ENCODE results near the gene SDR9C7.

SDR9C7 gene

GRCh38 chr12:56931474-56931978 lies 2.7 kb downstream of the SDR9C7 start:
- H3K4me2 ChIP-seq (ENCODE audit: insufficient read depth, low read length, poor library complexity, severe bottlenecking) = no peak overlapping the region
- H3K9ac ChIP-seq (ENCODE audit: low read depth, low read length, poor library complexity) = no peak overlapping the region
- no peak overlapping the region for H2BK15ac ChIP-seq (ENCODE audit: low read length)
- no peak overlapping the region for H3K27ac ChIP-seq (replicated peaks; ENCODE audit: low read length)
- H3K36me3 ChIP-seq (replicated peaks in 1 of 2; ENCODE audit: control insufficient read depth in 2 of 2, insufficient read depth in 2 of 2, low read length in 2 of 2) = no peaks in the 10 kb centered on the region
- no CpG with 5 or more reads among the region's 2 CpGs for WGBS, 2 donors (ENCODE audit: extremely low coverage in 2 of 2, insufficient read length in 2 of 2, insufficient replicate concordance in 1 of 2)
- no peak overlapping the region for H3K14ac ChIP-seq (ENCODE audit: low read length)
- no peak overlapping the region for H3K23ac ChIP-seq (ENCODE audit: low read depth, low read length, poor library complexity)
- peak overlapping the region; percentile 55 for H3K18ac ChIP-seq (ENCODE audit: low read length)
- no peaks in the 10 kb centered on the region for H3K9me3 ChIP-seq (replicated peaks in 1 of 2; ENCODE audit: control insufficient read depth in 2 of 2, insufficient read depth in 1 of 2, low read depth in 1 of 2, low read length in 2 of 2)
- H3K79me1 ChIP-seq (ENCODE audit: low read depth, low read length) = no peaks in the 10 kb centered on the region
- H4K8ac ChIP-seq (ENCODE audit: low read depth, low read length) = no peak overlapping the region
- H2BK120ac ChIP-seq (ENCODE audit: low read depth, low read length) = no peak overlapping the region
- H3K27me3 ChIP-seq (ENCODE audit: control insufficient read depth in 3 of 3, insufficient read depth in 3 of 3, low read depth in 1 of 3, low read length in 3 of 3) = peaks cover 0 to 18% (median 0%) of the 10 kb centered on the region in 3 experiments
- no peak overlapping the region for H2BK12ac ChIP-seq (ENCODE audit: low read length)
- peak overlapping the region; percentile 86 for H2AFZ ChIP-seq (ENCODE audit: low read length)
- H3K4me1 ChIP-seq (ENCODE audit: control insufficient read depth in 2 of 2, insufficient read depth in 1 of 2, low read depth in 1 of 2, low read length in 2 of 2) = peaks cover 2 to 8% of the 10 kb centered on the region in 2 donors
- H2BK5ac ChIP-seq (ENCODE audit: low read length) = no peak overlapping the region
- H3K4ac ChIP-seq (ENCODE audit: low read length) = no peak overlapping the region
- H3K4me3 ChIP-seq (ENCODE audit: low read length in 2 of 2) = no peak overlapping the region
- no peak for DNase-seq (ENCODE audit: low spot score)
- H4K91ac ChIP-seq (ENCODE audit: low read depth, low read length, poor library complexity) = no peak overlapping the region
- no peak overlapping the region for H2AK5ac ChIP-seq (ENCODE audit: low read depth, low read length)

GRCh38 chr12:56930241-56930640 lies 4.0 kb downstream of the SDR9C7 start:
- Histone ChIP-seq H2BK12ac (ENCODE audit: low read length) (no peak overlapping the region), H3K9ac (ENCODE audit: low read depth, low read length, poor library complexity) (no peak overlapping the region), H2AK5ac (ENCODE audit: low read depth, low read length) (no peak overlapping the region), H2BK5ac (ENCODE audit: low read length) (no peak overlapping the region), H3K14ac (ENCODE audit: low read length) (no peak overlapping the region), H3K18ac (ENCODE audit: low read length) (no peak overlapping the region), H3K4me3 (ENCODE audit: low read length in 2 of 2) (no peak overlapping the region), H3K27me3 (ENCODE audit: control insufficient read depth in 3 of 3, insufficient read depth in 3 of 3, low read depth in 1 of 3, low read length in 3 of 3) (peaks cover 0 to 17% (median 0%) of the 10 kb centered on the region in 3 experiments), H3K4ac (ENCODE audit: low read length) (no peak overlapping the region), H3K23ac (ENCODE audit: low read depth, low read length, poor library complexity) (no peak overlapping the region), H4K91ac (ENCODE audit: low read depth, low read length, poor library complexity) (no peak overlapping the region), H2AFZ (ENCODE audit: low read length) (no peak overlapping the region), H3K27ac (replicated peaks; ENCODE audit: low read length) (no peak overlapping the region), H3K9me3 (replicated peaks in 1 of 2; ENCODE audit: control insufficient read depth in 2 of 2, insufficient read depth in 1 of 2, low read depth in 1 of 2, low read length in 2 of 2) (no peaks in the 10 kb centered on the region), H3K79me1 (ENCODE audit: low read depth, low read length) (no peaks in the 10 kb centered on the region), H3K4me1 (ENCODE audit: control insufficient read depth in 2 of 2, insufficient read depth in 1 of 2, low read depth in 1 of 2, low read length in 2 of 2) (peaks cover 2 to 8% of the 10 kb centered on the region in 2 donors), H2BK120ac (ENCODE audit: low read depth, low read length) (no peak overlapping the region), H4K8ac (ENCODE audit: low read depth, low read length) (no peak overlapping the region), H3K4me2 (ENCODE audit: insufficient read depth, low read length, poor library complexity, severe bottlenecking) (no peak overlapping the region), H2BK15ac (ENCODE audit: low read length) (no peak overlapping the region), H3K36me3 (replicated peaks in 1 of 2; ENCODE audit: control insufficient read depth in 2 of 2, insufficient read depth in 2 of 2, low read length in 2 of 2) (no peaks in the 10 kb centered on the region)
- DNase-seq (ENCODE audit: low spot score) = no peak
- no CpG with 5 or more reads among the region's 8 CpGs for WGBS, 2 donors (ENCODE audit: extremely low coverage in 2 of 2, insufficient read length in 2 of 2, insufficient replicate concordance in 1 of 2)

DNA sequence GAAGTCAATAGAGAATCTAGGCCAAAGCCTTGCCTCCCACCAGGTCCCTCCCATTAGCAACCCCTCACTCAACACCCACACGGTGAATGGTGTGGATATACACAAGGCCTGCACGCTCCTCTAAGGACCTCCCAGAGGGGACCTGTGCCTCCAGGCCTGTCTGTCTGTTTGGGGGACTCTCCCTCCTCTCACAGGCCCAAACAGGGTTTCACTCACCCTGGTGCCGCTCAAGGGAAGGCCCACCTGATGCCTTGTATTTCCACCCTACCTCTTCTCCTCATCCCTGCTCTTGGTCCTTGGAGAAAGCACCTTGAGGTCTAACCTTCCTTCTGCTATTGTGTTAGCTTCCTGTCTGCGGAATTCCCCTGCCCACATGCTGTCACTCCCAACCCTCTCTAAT lies 4.4 kb downstream of the SDR9C7 start:
- no peak for DNase-seq (ENCODE audit: low spot score)

GRCh38 chr12:56928262-56928661 lies 5.9 kb downstream of the SDR9C7 start:
- H3K23ac ChIP-seq (ENCODE audit: low read depth, low read length, poor library complexity) = no peak overlapping the region
- H3K27me3 ChIP-seq (ENCODE audit: control insufficient read depth in 3 of 3, insufficient read depth in 3 of 3, low read depth in 1 of 3, low read length in 3 of 3) = peaks cover 0 to 9% (median 0%) of the 10 kb centered on the region in 3 experiments
- H3K9me3 ChIP-seq (replicated peaks in 1 of 2; ENCODE audit: control insufficient read depth in 2 of 2, insufficient read depth in 1 of 2, low read depth in 1 of 2, low read length in 2 of 2) = no peaks in the 10 kb centered on the region
- no peak overlapping the region for H4K8ac ChIP-seq (ENCODE audit: low read depth, low read length)
- no peak for DNase-seq (ENCODE audit: low spot score)
- no peak overlapping the region for H2BK120ac ChIP-seq (ENCODE audit: low read depth, low read length)
- peaks cover 2 to 8% of the 10 kb centered on the region in 2 donors for H3K4me1 ChIP-seq (ENCODE audit: control insufficient read depth in 2 of 2, insufficient read depth in 1 of 2, low read depth in 1 of 2, low read length in 2 of 2)
- no peak overlapping the region for H2AK5ac ChIP-seq (ENCODE audit: low read depth, low read length)
- no peak overlapping the region for H3K4ac ChIP-seq (ENCODE audit: low read length)
- no peak overlapping the region for H3K4me3 ChIP-seq (ENCODE audit: low read length in 2 of 2)
- no peaks in the 10 kb centered on the region for H3K36me3 ChIP-seq (replicated peaks in 1 of 2; ENCODE audit: control insufficient read depth in 2 of 2, insufficient read depth in 2 of 2, low read length in 2 of 2)
- no CpG with 5 or more reads among the region's 3 CpGs for WGBS, 2 donors (ENCODE audit: extremely low coverage in 2 of 2, insufficient read length in 2 of 2, insufficient replicate concordance in 1 of 2)
- no peak overlapping the region for H2AFZ ChIP-seq (ENCODE audit: low read length)
- H2BK15ac ChIP-seq (ENCODE audit: low read length) = no peak overlapping the region
- H3K79me1 ChIP-seq (ENCODE audit: low read depth, low read length) = no peaks in the 10 kb centered on the region
- no peak overlapping the region for H3K14ac ChIP-seq (ENCODE audit: low read length)
- no peak overlapping the region for H3K9ac ChIP-seq (ENCODE audit: low read depth, low read length, poor library complexity)
- no peak overlapping the region for H3K18ac ChIP-seq (ENCODE audit: low read length)
- no peak overlapping the region for H2BK12ac ChIP-seq (ENCODE audit: low read length)
- H3K27ac ChIP-seq (replicated peaks; ENCODE audit: low read length) = no peak overlapping the region
- H4K91ac ChIP-seq (ENCODE audit: low read depth, low read length, poor library complexity) = no peak overlapping the region
- no peak overlapping the region for H2BK5ac ChIP-seq (ENCODE audit: low read length)
- H3K4me2 ChIP-seq (ENCODE audit: insufficient read depth, low read length, poor library complexity, severe bottlenecking) = no peak overlapping the region

More for the DNA sequence above, 4.4 kb downstream of the SDR9C7 start:
- H3K36me3 ChIP-seq (replicated peaks in 1 of 2; ENCODE audit: control insufficient read depth in 2 of 2, insufficient read depth in 2 of 2, low read length in 2 of 2) = no peaks in the 10 kb centered on the region
- H3K27ac ChIP-seq (replicated peaks; ENCODE audit: low read length) = no peak overlapping the region
- no peak overlapping the region for H4K91ac ChIP-seq (ENCODE audit: low read depth, low read length, poor library complexity)
- no peak overlapping the region for H2BK120ac ChIP-seq (ENCODE audit: low read depth, low read length)
- WGBS, 2 donors (ENCODE audit: extremely low coverage in 2 of 2, insufficient read length in 2 of 2, insufficient replicate concordance in 1 of 2) = no CpG with 5 or more reads among the region's 4 CpGs
- H3K4me1 ChIP-seq (ENCODE audit: control insufficient read depth in 2 of 2, insufficient read depth in 1 of 2, low read depth in 1 of 2, low read length in 2 of 2) = peaks cover 2 to 8% of the 10 kb centered on the region in 2 donors
- no peak overlapping the region for H4K8ac ChIP-seq (ENCODE audit: low read depth, low read length)
- no peaks in the 10 kb centered on the region for H3K79me1 ChIP-seq (ENCODE audit: low read depth, low read length)
- H3K4ac ChIP-seq (ENCODE audit: low read length) = no peak overlapping the region
- no peak overlapping the region for H3K14ac ChIP-seq (ENCODE audit: low read length)
- no peak overlapping the region for H3K23ac ChIP-seq (ENCODE audit: low read depth, low read length, poor library complexity)
- no peak overlapping the region for H3K4me2 ChIP-seq (ENCODE audit: insufficient read depth, low read length, poor library complexity, severe bottlenecking)
- no peak overlapping the region for H2BK12ac ChIP-seq (ENCODE audit: low read length)
- no peak overlapping the region for H3K18ac ChIP-seq (ENCODE audit: low read length)
- H3K4me3 ChIP-seq (ENCODE audit: low read length in 2 of 2) = no peak overlapping the region
- H3K9ac ChIP-seq (ENCODE audit: low read depth, low read length, poor library complexity) = no peak overlapping the region
- H2BK15ac ChIP-seq (ENCODE audit: low read length) = no peak overlapping the region
- peaks cover 0 to 18% (median 0%) of the 10 kb centered on the region in 3 experiments for H3K27me3 ChIP-seq (ENCODE audit: control insufficient read depth in 3 of 3, insufficient read depth in 3 of 3, low read depth in 1 of 3, low read length in 3 of 3)
- H2AFZ ChIP-seq (ENCODE audit: low read length) = no peak overlapping the region
- no peak overlapping the region for H2AK5ac ChIP-seq (ENCODE audit: low read depth, low read length)
- no peak overlapping the region for H2BK5ac ChIP-seq (ENCODE audit: low read length)
- no peaks in the 10 kb centered on the region for H3K9me3 ChIP-seq (replicated peaks in 1 of 2; ENCODE audit: control insufficient read depth in 2 of 2, insufficient read depth in 1 of 2, low read depth in 1 of 2, low read length in 2 of 2)

All from neuronal stem cell (in vitro differentiated cells).